DOHH2 (cell line): ENCODE measurements around the gene ADCY10.

Source experiments
- H3F3A ChIP-seq: fragments of 200-600 bp; sonication (generic), shearing (Covaris generic); 2 replicates; pipeline ENCODE4 v1.6.0; 2016; ENCODE audit warnings: antibody characterized with exemption, mild to moderate bottlenecking; ENCODE audit not compliant: control insufficient read depth, insufficient read depth
- H3K27ac ChIP-seq: fragments of 200-600 bp; sonication (generic); 2 replicates; pipeline ENCODE4 v1.5.1; 2014; ENCODE audit warnings: low read depth, mild to moderate bottlenecking, low read length, moderate library complexity
- H3K27me3 ChIP-seq: fragments of 200-600 bp; sonication (generic); 2 replicates; pipeline ENCODE4 v1.6.1; 2014; ENCODE audit warnings: mild to moderate bottlenecking, low read length, mixed read lengths; ENCODE audit not compliant: control insufficient read depth
- H3K36me3 ChIP-seq: fragments of 200-600 bp; sonication (generic); 2 replicates; pipeline ENCODE4 v1.6.1; 2014; ENCODE audit warnings: mild to moderate bottlenecking, low read length, moderate library complexity, mixed read lengths; ENCODE audit not compliant: control insufficient read depth
- H3K4me1 ChIP-seq: fragments of 200-600 bp; sonication (generic); 2 replicates; pipeline ENCODE4 v1.6.1; 2014; ENCODE audit warnings: mild to moderate bottlenecking, low read length, mixed read lengths; ENCODE audit not compliant: control insufficient read depth
- H3K4me2 ChIP-seq: fragments of 200-600 bp; sonication (generic); 2 replicates; pipeline ENCODE4 v1.6.0; 2014; ENCODE audit warnings: mild to moderate bottlenecking, low read length, moderate library complexity
- H3K4me3 ChIP-seq: fragments of 200-600 bp; sonication (generic); 2 replicates; pipeline ENCODE4 v1.5.1; 2014; ENCODE audit warnings: mild to moderate bottlenecking, low read length, mixed read lengths
- H3K79me2 ChIP-seq: fragments of 200-600 bp; sonication (generic); 2 replicates; pipeline ENCODE4 v1.6.1; 2014; ENCODE audit warnings: mild to moderate bottlenecking, low read length, mixed read lengths; ENCODE audit not compliant: control insufficient read depth
- H3K9me2 ChIP-seq: fragments of 200-600 bp; sonication (generic); replicated peaks from 2 replicates; pipeline ENCODE4 v1.6.1; 2014; ENCODE audit warnings: mild to moderate bottlenecking, low read length, mixed read lengths; ENCODE audit not compliant: control insufficient read depth
- H3K9me3 ChIP-seq: fragments of 200-600 bp; sonication (generic); 2 replicates; pipeline ENCODE4 v1.6.1; 2014; ENCODE audit warnings: antibody characterized with exemption, low read length, mixed read lengths; ENCODE audit not compliant: control insufficient read depth, insufficient read depth
- H4K20me1 ChIP-seq: fragments of 200-600 bp; sonication (generic); 2 replicates; pipeline ENCODE4 v1.6.0; 2014; ENCODE audit warnings: low read depth, mild to moderate bottlenecking, antibody characterized with exemption, low read length, moderate library complexity; ENCODE audit not compliant: control insufficient read depth, insufficient read depth
- CTCF ChIP-seq: fragments of 200-600 bp; sonication (generic); IDR thresholded peaks from one replicate; pipeline ENCODE4 v1.5.1; 2014; ENCODE audit warnings: antibody characterized with exemption, mild to moderate bottlenecking, low read depth, low read length; ENCODE audit not compliant: poor library complexity, severe bottlenecking
- EZH2phosphoT487 ChIP-seq: fragments of 200-600 bp; sonication (generic); IDR thresholded peaks from 2 replicates; pipeline ENCODE4 v1.6.1; 2017; ENCODE audit warnings: borderline replicate concordance, mild to moderate bottlenecking, antibody characterized with exemption, low read length, moderate library complexity, mixed read lengths

ADCY10 gene

DNA sequence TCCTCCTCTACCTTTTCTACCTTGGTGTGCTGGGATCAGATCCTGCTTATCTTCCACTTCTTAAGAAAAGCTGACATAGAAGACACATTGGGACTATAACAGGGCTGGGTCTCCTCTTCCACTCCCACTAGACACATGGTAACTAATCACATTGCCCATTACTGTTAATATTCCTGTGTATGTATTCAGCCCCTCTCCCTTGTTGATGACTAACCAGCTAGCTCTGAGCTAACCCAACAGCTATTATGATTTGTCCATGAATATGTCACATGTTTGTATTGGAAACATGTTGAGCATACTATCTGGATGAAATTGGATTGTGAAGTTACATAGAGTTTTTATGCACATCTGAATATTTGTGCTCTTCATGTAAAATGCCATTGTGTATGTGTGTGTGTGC lies 139.2 kb downstream of the ADCY10 start:
- Histone ChIP-seq H3K4me1 (no peaks in the 10 kb centered on the region), H3K9me2 (no peaks in the 10 kb centered on the region; the same call in 1 of the 2 replicates), H3K27ac (no peak overlapping the region), H3K4me2 (no peak overlapping the region), H3K4me3 (no peak overlapping the region), H4K20me1 (no peaks in the 10 kb centered on the region), H3K79me2 (no peaks in the 10 kb centered on the region), H3K36me3 (peaks cover 62% of the 10 kb centered on the region), H3K9me3 (no peaks in the 10 kb centered on the region), H3K27me3 (no peaks in the 10 kb centered on the region), H3F3A (no peaks in the 10 kb centered on the region)
- no peak for TF ChIP-seq EZH2phosphoT487
- TF ChIP-seq CTCF = no peak

DNA sequence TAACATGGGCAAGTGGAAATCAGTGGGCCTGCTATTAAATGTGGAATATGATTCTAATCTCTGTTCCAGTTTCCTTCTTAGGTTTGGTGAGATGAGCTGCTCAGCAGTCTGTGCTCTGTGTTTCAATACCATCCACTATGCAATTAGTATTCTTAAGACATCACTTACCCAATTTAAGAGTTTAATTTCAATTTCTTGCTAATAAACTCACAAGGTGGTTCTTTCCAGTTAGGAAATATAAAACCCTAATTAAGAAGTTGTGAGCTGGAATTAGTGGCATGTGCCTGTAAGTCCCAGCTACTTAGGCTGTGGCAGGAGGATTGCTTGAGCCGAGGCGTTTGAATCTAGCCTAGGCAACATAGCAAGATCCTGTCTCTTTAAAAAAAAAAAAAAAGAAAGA lies 140.4 kb downstream of the ADCY10 start:
- Histone ChIP-seq H3K27me3 (no peaks in the 10 kb centered on the region), H3K27ac (no peak overlapping the region), H4K20me1 (no peaks in the 10 kb centered on the region), H3K4me3 (no peak overlapping the region), H3K36me3 (peaks cover 73% of the 10 kb centered on the region), H3F3A (no peaks in the 10 kb centered on the region), H3K9me2 (no peaks in the 10 kb centered on the region; the same call in 1 of the 2 replicates), H3K79me2 (no peaks in the 10 kb centered on the region), H3K4me2 (no peak overlapping the region), H3K9me3 (no peaks in the 10 kb centered on the region), H3K4me1 (no peaks in the 10 kb centered on the region)
- TF ChIP-seq EZH2phosphoT487 = no peak
- TF ChIP-seq CTCF = no peak

DNA sequence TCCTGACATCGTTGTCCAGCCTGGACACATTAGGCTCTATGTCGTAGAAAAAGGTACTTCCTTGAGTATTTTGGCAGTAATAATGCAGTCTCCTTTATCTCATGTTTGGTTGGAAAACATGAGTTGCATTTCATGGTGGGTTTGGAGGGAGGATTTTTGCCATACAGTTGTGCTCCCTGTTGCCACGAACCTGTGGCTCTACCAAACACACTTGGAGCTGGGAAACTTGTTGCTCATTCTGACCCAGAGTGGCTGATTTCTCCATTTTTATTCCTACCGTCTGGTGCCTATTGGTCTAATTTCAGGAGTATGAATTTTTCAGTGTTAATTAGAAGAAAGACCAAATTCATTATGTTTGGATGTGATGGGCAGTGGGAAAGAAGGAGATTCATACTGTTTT lies 141.5 kb downstream of the ADCY10 start:
- no peaks in the 10 kb centered on the region for H3F3A ChIP-seq
- H4K20me1 ChIP-seq = no peaks in the 10 kb centered on the region
- TF ChIP-seq CTCF (no peak), EZH2phosphoT487 (no peak)
- H3K79me2 ChIP-seq = no peaks in the 10 kb centered on the region
- H3K9me2 ChIP-seq = no peaks in the 10 kb centered on the region; the same call in 1 of the 2 replicates
- H3K4me1 ChIP-seq = no peaks in the 10 kb centered on the region
- H3K36me3 ChIP-seq = peaks cover 80% of the 10 kb centered on the region
- no peak overlapping the region for H3K4me2 ChIP-seq
- no peaks in the 10 kb centered on the region for H3K27me3 ChIP-seq
- H3K9me3 ChIP-seq = no peaks in the 10 kb centered on the region
- no peak overlapping the region for H3K27ac ChIP-seq
- no peak overlapping the region for H3K4me3 ChIP-seq

- no peak overlapping the region for H3K4me3 ChIP-seq
- no peaks in the 10 kb centered on the region for H3K4me1 ChIP-seq
- TF ChIP-seq CTCF (no peak), EZH2phosphoT487 (no peak)
- no peak overlapping the region for H3K4me2 ChIP-seq
- H3K79me2 ChIP-seq = no peaks in the 10 kb centered on the region
- no peak overlapping the region for H3K27ac ChIP-seq
- no peaks in the 10 kb centered on the region for H3K9me2 ChIP-seq
- H3F3A ChIP-seq = no peaks in the 10 kb centered on the region
- peaks cover 68% of the 10 kb centered on the region for H3K36me3 ChIP-seq
- H3K9me3 ChIP-seq = no peaks in the 10 kb centered on the region
- H3K27me3 ChIP-seq = no peaks in the 10 kb centered on the region
- H4K20me1 ChIP-seq = no peaks in the 10 kb centered on the region
These were observed 143.8 kb downstream of the ADCY10 start for GRCh38 chr1:167770127-167770526.
